ENCODE results near the gene GTF3C6. TPM values are rescaled to one million over a fixed set of nuclear protein-coding genes. Genes with fewer than 3 reads are reported as not detected.
"Not testable (repeated sequence)": the region's sequence is repeated elsewhere in the genome, so short reads cannot be mapped to it uniquely, and the experiment has no call there.

Gene GTF3C6
- total RNA-seq, 1 experiment from 2014 or later: 32.0 TPM

GRCh38 chr6:111012143-111012452 lies 53.6 kb downstream of the GTF3C6 start:
- CTCF ChIA-PET: interaction anchor here (0.8 to 3.0 kb wide), 7 partner anchors 16 to 1031 kb away, joined by 3 to 28 read pairs (median 4); a partner anchor contains a TSS
- no peak for TF ChIP-seq RAD21 (IDR thresholded peaks at IDR 0.05; ENCODE audit: low read depth)
- no peak for TF ChIP-seq EZH2 (IDR thresholded peaks at IDR 0.05)
- intact Hi-C loops (cut with micrococcal nuclease): loop anchor here (5.0 kb wide), 1 partner anchor 245 kb away; a partner anchor contains a TSS
- Histone ChIP-seq H3K27ac (ENCODE audit: low read depth, low read length) (no peak overlapping the region), H2AFZ (ENCODE audit: low read depth, low read length, poor library complexity, severe bottlenecking) (no peak overlapping the region), H3K9me2 (ENCODE audit: insufficient read depth) (no peaks in the 10 kb centered on the region), H4K20me1 (ENCODE audit: insufficient read depth) (peaks cover 13% of the 10 kb centered on the region; the same call in 1 of the 2 replicates), H3K79me2 (ENCODE audit: insufficient read depth, low read length) (peaks cover 45% of the 10 kb centered on the region), H3K9me3 (ENCODE audit: control insufficient read depth in 1 of 2, insufficient read depth in 1 of 2, low read depth in 1 of 2, low read length in 2 of 2) (no peaks in the 10 kb centered on the region), H3K4me2 (ENCODE audit: low read length) (no peak overlapping the region), H3K4me1 (ENCODE audit: control insufficient read depth in 1 of 2, insufficient read depth in 2 of 2, low read length in 2 of 2) (no peaks in the 10 kb centered on the region), H3K36me3 (ENCODE audit: control insufficient read depth in 1 of 2, insufficient read depth in 2 of 2, low read length in 2 of 2) (peaks cover 32 to 43% of the 10 kb centered on the region in 2 experiments), H3K4me3 (replicated peaks in 1 of 2; ENCODE audit: low read depth in 1 of 2, low read length in 2 of 2) (no peak overlapping the region), H3K9ac (ENCODE audit: low read length) (no peak overlapping the region), H3K27me3 (ENCODE audit: insufficient read depth, low read length) (no peaks in the 10 kb centered on the region)
- BruUV-seq (replicated peaks): no TSS peak
- POLR2A ChIA-PET: no interaction called here
- RAD21 ChIA-PET (ENCODE audit: low non-redundant PET in 1 of 2, low total read pairs in 2 of 2, uncharacterized antibody in 2 of 2, unreplicated experiment in 2 of 2): no interaction called here
- no peak for ATAC-seq
- DNase-seq (ENCODE audit: low read depth, low spot score): no peak

GRCh38 chr6:111012520-111012919 lies 54.0 kb downstream of the GTF3C6 start:
- H3K9me3 ChIP-seq (ENCODE audit: control insufficient read depth in 1 of 2, insufficient read depth in 1 of 2, low read depth in 1 of 2, low read length in 2 of 2); CTCF ChIA-PET; H3K4me3 ChIP-seq (replicated peaks in 1 of 2; ENCODE audit: low read depth in 1 of 2, low read length in 2 of 2); DNase-seq (ENCODE audit: low read depth, low spot score); H2AFZ ChIP-seq (ENCODE audit: low read depth, low read length, poor library complexity, severe bottlenecking); BruUV-seq (replicated peaks); H3K9me2 ChIP-seq (ENCODE audit: insufficient read depth); ATAC-seq; H3K27ac ChIP-seq (ENCODE audit: low read depth, low read length); H3K4me1 ChIP-seq (ENCODE audit: control insufficient read depth in 1 of 2, insufficient read depth in 2 of 2, low read length in 2 of 2); POLR2A ChIA-PET; H3K9ac ChIP-seq (ENCODE audit: low read length); H3K4me2 ChIP-seq (ENCODE audit: low read length); H3K27me3 ChIP-seq (ENCODE audit: insufficient read depth, low read length); RAD21 ChIA-PET (ENCODE audit: low non-redundant PET in 1 of 2, low total read pairs in 2 of 2, uncharacterized antibody in 2 of 2, unreplicated experiment in 2 of 2): not testable (repeated sequence)
- Histone ChIP-seq H4K20me1 (ENCODE audit: insufficient read depth) (peaks cover 13% of the 10 kb centered on the region; the same call in 1 of the 2 replicates), H3K36me3 (ENCODE audit: control insufficient read depth in 1 of 2, insufficient read depth in 2 of 2, low read length in 2 of 2) (peaks cover 32 to 43% of the 10 kb centered on the region in 2 experiments), H3K79me2 (ENCODE audit: insufficient read depth, low read length) (peaks cover 43% of the 10 kb centered on the region)
- intact Hi-C loops (cut with micrococcal nuclease): loop anchor here (5.0 kb wide), 1 partner anchor 245 kb away; a partner anchor contains a TSS
